H1 (cell line): ENCODE results near the gene GDF9. TPM values are rescaled to one million over a fixed set of nuclear protein-coding genes. Genes with fewer than 3 reads are reported as not detected.

ENCODE experiments used
- BRCA1 ChIP-seq: IDR thresholded peaks from 2 replicates; pipeline ENCODE4 v1.6.1; 2012; ENCODE audit warnings: low read depth, low read length, improper control_type of control experiment
- EZH2 ChIP-seq: fragments of 200-600 bp; sonication (generic); IDR thresholded peaks from 2 replicates; pipeline ENCODE4 v1.7.1; 2012; ENCODE audit warnings: low read depth, mild to moderate bottlenecking, moderate library complexity, low read length, inconsistent platforms; ENCODE audit not compliant: severe bottlenecking
- PHF8 ChIP-seq: fragments of 200-600 bp; sonication (generic); conservative IDR thresholded peaks from 2 replicates; pipeline ENCODE4 v1.7.1; 2012; ENCODE audit warnings: low read depth, mild to moderate bottlenecking, inconsistent platforms, low read length, moderate library complexity
- polyA plus RNA-seq, 7 experiments: library from polyadenylated mRNA; depleted of rRNA in 3 of 7; stranded (reverse) in 5 of 7; unstranded in 2 of 7; fragments of >200 nt in 5 of 7; fragments of 200-250 nt in 2 of 7; gene quantifications; 1 replicate in 5 of 7; 2 replicates in 1 of 7; 4 replicates in 1 of 7; pipeline versions ENCODE4 v1.2.1 to v1.2.3, GENCODE V29; 2011 to 2013; ENCODE audit warnings: missing spikeins in 2 of 7, mixed read lengths in 2 of 7
- total RNA-seq: library from RNA; stranded (reverse); fragmentation: NEBNext Ultra II Directional; extraction: Animal tissue kit (Norgen Biotek cat#: 25700); gene quantifications from 2 replicates; pipeline ENCODE4 v1.2.1, GENCODE V29; 2021

GDF9 gene
- total and polyA plus RNA-seq, 2 of the 8 experiments (the other 6 are each of a cell fraction or from before 2014, with no cell fraction given): 0.14 TPM; not detected in 1

GRCh38 chr5:132834057-132834456, 32.2 kb downstream of the GDF9 start (continued):
- TF ChIP-seq PHF8: no peak
- no peak for TF ChIP-seq EZH2
- TF ChIP-seq BRCA1: no peak
